Measurements from ENCODE around the gene DENND5B. TPM values are rescaled to one million over a fixed set of nuclear protein-coding genes. Genes with fewer than 3 reads are reported as not detected.

Gene DENND5B
- total and polyA plus RNA-seq, 10 of the 15 experiments (the other 5 are each of a cell fraction or from before 2014, with no cell fraction given): 0.39 to 32.5 (median 20.6) TPM

- intact Hi-C loops (cut with micrococcal nuclease; ENCODE audit: unreplicated experiment) (no loop called here), in situ Hi-C loops (cut with MboI) (no loop called here)
- Histone ChIP-seq H3K27ac (ENCODE audit: control insufficient read depth, insufficient read depth) (no peak overlapping the region), H3K79me2 (ENCODE audit: control insufficient read depth, insufficient read depth, low read length) (no peaks in the 10 kb centered on the region), H3K4me1 (ENCODE audit: control insufficient read depth, insufficient read depth, low read length) (peaks cover 17% of the 10 kb centered on the region; the same call in 1 of the 2 replicates), H3K9me3 (replicated peaks; ENCODE audit: control insufficient read depth, insufficient read depth, low read length) (no peaks in the 10 kb centered on the region), H3K4me3 (no peak overlapping the region), H3K36me3 (ENCODE audit: control insufficient read depth in 2 of 2, insufficient read depth in 2 of 2, low read length in 1 of 2) (no peaks in the 10 kb centered on the region), H4K20me1 (ENCODE audit: control insufficient read depth, insufficient read depth) (no peaks in the 10 kb centered on the region), H2AFZ (ENCODE audit: control insufficient read depth, low read depth, low read length) (no peak overlapping the region), H3K27me3 (replicated peaks in 1 of 2; ENCODE audit: control insufficient read depth in 2 of 2, insufficient read depth in 2 of 2, low read length in 1 of 2) (no peaks in the 10 kb centered on the region), H3K9ac (ENCODE audit: control insufficient read depth, insufficient read depth, low read length) (no peak overlapping the region), H3K4me2 (ENCODE audit: control insufficient read depth, insufficient read depth) (no peak overlapping the region)
- FAIRE-seq (no peak), DNase-seq (ENCODE audit: low read depth, low spot score) (no peak), ATAC-seq (no peak)
- ChIA-PET SMC1A (ENCODE audit: uncharacterized antibody, unreplicated experiment) (interaction anchor here (2.3 kb wide), 1 partner anchor 228 kb away, joined by 7 read pairs; no protein-coding TSS in a partner anchor), POLR2A (no interaction called here), CTCF (interaction anchor here (1.1 to 2.4 kb wide), 3 partner anchors 19 to 231 kb away, joined by 3 to 5 read pairs (median 4); no protein-coding TSS in a partner anchor), RAD21 (ENCODE audit: unreplicated experiment) (interaction anchor here (1.0 to 1.4 kb wide), 2 partner anchors 230 to 362 kb away, joined by 3 to 4 read pairs; no protein-coding TSS in a partner anchor)
- no peak for TF ChIP-seq MYB (IDR thresholded peaks at IDR 0.05; ENCODE audit: borderline replicate concordance, low read depth, low read length)
- no peak for TF ChIP-seq TCF3 (IDR thresholded peaks at IDR 0.05; ENCODE audit: borderline replicate concordance, insufficient read depth, low read depth, low read length)
- no peak for TF ChIP-seq ZZZ3 (IDR thresholded peaks at IDR 0.05; ENCODE audit: control insufficient read depth, insufficient read length, low read depth)
- no peak for TF ChIP-seq BACH1 (IDR thresholded peaks at IDR 0.05; ENCODE audit: borderline replicate concordance)
- TF ChIP-seq SRF (IDR thresholded peaks at IDR 0.05; ENCODE audit: low read depth in 2 of 2, low read length in 2 of 2): no peak
- TF ChIP-seq TCF12 (IDR thresholded peaks at IDR 0.05; ENCODE audit: low read depth, low read length): no peak
- no peak for TF ChIP-seq BHLHE40 (IDR thresholded peaks at IDR 0.05; ENCODE audit: borderline replicate concordance in 1 of 2, low read depth in 2 of 2, low read length in 1 of 2)
- no peak for TF ChIP-seq ZBTB40 (IDR thresholded peaks at IDR 0.05; ENCODE audit: borderline replicate concordance)
- TF ChIP-seq RAD51 (IDR thresholded peaks at IDR 0.05): no peak
- TF ChIP-seq NR2C1 (IDR thresholded peaks at IDR 0.05): no peak
- TF ChIP-seq EZH2 (IDR thresholded peaks at IDR 0.05; ENCODE audit: borderline replicate concordance, control insufficient read depth, low read depth, low read length): no peak
- BruUV-seq (replicated peaks): no TSS peak
- WGBS (ENCODE audit: insufficient coverage, insufficient replicate concordance, low lambda C conversion rate, missing lambda C conversion rate): 74% methylated on average over 4 of the region's 4 CpGs
These were observed 42.5 kb upstream of the DENND5B start for GRCh38 chr12:31633464-31633863.

Data from GM12878 (cell line).